LoVo (cell line): Measurements from ENCODE around the gene LAMP1.
"Not testable (repeated sequence)": the region's sequence is repeated elsewhere in the genome, so short reads cannot be mapped to it uniquely, and the experiment has no call there.

Experiments used
- DNase-seq: peaks from one replicate; pipeline ENCODE4 v3.0.0-alpha.2; 2016; ENCODE audit warnings: low spot score

The LAMP1 gene

GRCh38 chr13:113296823-113297369, at the start of gene LAMP1:
Gene LAMP1, plus strand, starts transcription at chr13:113297239. Its CDS starts 196 bp downstream, at chr13:113297435.
- DNase-seq: peak; percentile 94

DNA sequence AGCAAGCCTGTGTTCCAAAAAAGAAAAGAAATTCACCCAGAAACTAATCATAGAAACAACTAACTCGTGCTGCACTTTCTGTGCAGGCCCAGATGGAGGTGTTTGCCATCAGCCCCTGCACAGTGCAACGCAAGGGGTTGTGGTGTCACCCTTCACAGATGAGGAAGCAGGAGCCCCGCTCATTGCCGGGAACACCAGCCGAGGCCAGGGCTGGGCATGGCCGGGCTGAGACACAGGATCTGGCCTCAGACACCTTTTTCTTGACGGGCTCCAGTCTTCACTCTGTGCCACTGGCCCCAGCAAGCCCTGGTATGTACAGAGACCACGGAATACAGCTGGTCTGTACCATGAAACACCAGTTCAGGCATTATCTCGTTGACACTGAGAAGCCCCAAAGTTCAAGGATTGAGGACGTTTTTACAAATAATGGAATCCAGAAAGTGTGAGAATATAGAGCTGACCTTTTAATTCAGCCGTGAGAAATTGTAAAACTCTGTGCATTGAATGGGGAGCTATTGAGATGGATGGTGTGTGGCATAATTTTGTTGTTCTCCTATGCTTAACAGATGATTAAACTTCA, 44.4 kb upstream of the LAMP1 start:
- DNase-seq: no peak

DNA sequence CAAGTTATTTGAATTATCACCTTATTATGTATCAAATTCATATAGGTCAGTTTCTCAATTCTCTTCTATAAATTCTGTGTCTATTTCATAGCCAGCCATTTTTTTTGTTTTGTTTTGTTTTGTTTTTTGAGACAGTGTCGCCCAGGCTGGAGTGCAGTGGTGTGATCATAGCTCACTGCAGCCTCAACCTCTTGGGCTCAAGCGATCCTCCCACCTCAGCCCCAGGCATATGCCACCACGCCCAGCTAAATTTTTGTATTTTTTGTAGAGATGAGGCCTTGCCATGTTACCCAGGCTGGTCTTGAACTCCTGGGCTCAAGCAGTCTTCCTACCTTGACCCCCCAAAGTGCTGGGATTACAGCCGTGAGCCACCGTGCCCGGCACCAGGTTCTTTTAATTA, 39.1 kb upstream of the LAMP1 start:
- not testable (repeated sequence) for DNase-seq

- no peak for DNase-seq
These were observed 38.6 kb upstream of the LAMP1 start for GRCh38 chr13:113258321-113259054.

GRCh38 chr13:113260996-113261395, 36.0 kb upstream of the LAMP1 start:
- DNase-seq: no peak

DNA sequence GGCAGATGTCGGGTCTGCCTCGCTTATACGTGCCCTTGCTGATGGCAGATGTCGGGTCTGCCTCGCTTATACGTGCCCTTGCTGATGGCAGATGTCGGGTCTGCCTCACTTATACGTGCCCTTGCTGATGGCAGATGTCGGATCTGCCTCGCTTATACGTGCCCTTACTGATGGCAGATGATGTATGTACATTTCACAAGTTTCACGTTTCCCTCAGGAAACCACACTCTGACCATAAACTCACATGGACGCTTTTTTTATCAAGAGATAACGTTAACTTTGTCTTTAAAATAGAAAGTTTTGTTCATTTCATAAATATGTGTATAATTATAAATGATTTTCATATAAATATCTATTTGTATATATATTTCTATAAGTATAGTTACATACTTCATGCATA, 34.0 kb upstream of the LAMP1 start:
- not testable (repeated sequence) for DNase-seq

DNA sequence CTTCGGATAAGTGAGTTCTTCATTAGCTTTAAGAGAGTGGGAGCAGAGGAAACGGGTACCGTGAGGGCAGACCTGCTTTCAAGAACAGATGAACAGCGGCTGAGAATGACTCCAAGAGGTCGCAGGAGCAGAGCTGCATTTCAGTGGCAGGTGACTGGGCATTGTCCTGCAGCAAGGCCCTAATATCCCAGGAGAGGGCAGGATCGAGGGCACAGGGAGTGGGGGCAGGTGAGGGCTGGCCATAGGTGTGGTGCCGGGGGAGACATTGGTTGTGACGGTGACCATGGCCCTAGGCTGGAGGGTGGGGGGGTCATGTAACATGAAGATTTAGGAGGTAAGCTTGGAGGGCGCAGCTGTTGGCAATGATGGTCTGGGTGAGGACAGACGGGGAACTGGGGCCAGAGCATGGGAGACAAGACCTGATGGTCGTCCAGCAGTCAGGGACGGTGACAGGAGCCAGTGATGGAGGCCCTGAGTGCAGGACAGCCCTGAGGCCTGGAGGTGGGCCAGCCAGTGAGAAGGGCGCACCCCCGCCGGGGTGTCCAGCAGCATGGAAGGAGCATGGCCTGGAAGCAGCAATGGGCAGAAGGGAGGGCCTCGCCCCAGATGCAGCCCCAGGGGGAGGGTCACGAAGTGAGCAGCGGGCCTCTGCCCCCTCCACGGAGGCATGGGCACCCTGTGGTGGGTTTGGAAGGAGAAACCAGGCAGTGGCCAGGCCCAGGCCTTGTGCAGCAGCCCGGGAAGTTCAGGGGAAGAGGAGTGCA, 29.2 kb upstream of the LAMP1 start:
- no peak for DNase-seq

DNA sequence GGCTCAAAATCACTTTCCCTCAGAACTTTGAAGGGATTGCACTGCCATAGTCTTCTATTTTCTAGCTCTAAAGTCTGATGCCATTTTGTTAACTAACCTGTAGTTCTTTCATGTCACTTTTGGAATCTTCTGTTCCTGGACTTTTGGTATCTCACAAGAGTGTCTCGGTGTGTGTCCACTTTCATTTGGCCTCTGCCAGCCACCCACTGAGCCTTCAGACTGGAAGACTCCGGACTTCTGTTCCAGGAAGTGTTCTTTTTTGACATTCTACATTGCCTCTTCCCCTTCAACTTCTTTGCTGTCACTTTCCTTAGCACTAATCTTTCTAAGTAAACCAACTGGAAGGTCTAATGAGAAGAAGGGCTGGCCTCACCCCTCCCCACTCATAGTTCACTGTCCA, 25.0 kb upstream of the LAMP1 start:
- DNase-seq: no peak

- no peak for DNase-seq
These were observed 24.3 kb upstream of the LAMP1 start for GRCh38 chr13:113272701-113273181.

DNA sequence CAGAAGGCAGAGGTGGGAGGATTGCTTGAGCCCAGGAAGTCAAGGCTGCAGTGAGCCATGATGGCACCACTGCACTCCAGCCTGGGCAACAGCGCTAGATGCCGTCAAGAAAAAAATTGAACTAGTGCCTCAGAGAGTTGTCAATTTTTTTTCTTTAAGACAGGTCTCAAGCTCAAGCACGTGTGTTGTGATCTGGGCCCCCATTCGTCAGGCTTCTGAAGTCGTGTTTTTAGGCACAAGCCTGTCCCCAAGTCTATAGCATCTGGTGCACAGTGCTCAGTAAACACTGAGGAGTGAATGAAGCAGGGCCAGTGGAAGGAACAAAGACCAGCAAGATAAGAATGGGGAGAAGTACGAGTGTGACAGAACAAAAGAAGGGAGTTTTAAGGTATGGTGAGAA, 23.7 kb upstream of the LAMP1 start:
- DNase-seq: no peak

DNA sequence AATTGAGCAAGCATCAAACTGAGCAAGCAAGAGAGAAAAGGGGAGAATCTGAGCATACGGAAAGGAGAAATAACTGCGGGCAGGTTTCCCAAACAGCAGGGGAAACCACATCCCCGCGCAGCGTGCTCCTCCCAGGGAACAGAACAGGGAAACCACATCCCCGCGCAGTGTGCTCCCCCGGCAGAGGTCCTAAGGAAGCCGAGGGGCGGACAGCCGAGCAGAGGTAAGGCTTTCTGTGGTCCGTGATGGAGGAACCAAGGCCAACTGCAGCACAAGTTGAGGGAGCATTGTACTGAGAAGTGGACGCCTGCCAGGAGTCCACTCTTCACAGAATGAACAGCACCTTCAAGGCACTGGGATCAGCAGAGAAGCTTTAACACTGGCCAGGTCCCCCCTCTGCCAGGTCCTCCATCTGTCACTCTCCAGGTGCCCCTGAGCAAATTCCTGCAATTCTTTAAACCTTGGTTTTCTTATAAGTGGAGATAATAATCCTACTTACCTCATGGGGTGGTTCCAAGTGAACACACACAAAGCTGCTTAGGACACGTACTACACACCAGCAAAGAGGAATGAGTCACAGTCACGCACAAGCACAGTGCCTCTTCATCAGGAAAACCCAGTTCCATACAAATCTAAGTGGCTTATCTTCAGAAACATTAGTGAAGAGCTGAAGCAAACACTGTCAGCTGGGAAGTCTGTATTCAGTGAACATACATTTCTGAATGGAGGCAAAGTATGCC, 23.0 kb upstream of the LAMP1 start:
- DNase-seq: no peak

- no peak for DNase-seq
These were observed 22.3 kb upstream of the LAMP1 start for GRCh38 chr13:113274721-113275120.

DNA sequence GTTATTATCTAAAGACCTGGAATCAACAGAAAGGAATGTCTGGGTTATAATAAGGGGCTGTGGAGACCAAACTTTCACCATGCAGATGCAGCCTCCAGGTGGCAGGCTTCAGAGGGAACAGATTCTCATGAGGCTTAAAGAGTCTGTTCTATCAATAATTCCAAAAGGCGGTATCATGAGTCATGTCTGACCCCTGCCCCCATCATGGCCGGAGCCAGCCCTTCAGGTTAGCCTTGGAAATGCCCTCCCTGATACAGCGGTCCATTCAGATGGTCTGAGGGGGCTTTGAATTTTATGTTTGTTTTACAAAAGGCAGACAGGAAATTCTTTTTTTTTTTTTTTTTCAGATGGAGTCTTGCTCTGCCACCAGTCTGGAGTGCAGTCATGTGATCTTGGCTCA, 21.7 kb upstream of the LAMP1 start:
- peak; percentile 48 for DNase-seq

GRCh38 chr13:113280126-113280525, 16.9 kb upstream of the LAMP1 start:
- no peak for DNase-seq

DNA sequence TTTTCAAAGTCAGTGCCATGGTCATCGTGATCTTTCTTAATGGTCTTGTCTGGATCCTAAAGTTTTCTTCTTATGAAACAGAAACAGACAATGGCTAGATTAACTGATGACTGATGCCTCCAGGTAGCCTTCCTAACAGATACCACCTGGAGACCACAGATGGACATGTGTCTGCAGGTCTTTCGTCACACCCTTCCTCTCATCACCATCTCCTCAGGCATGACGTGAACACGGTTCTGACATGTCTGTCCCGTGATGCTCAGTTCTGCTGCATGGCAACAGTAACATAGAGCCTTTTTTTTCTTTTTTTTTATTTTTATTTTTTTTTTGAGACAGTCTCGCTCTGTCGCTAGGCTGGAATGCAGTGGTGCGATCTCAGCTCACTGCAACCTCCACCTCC, 13.1 kb upstream of the LAMP1 start:
- no peak for DNase-seq

- no peak for DNase-seq
These were observed 8.2 kb upstream of the LAMP1 start for GRCh38 chr13:113288880-113289279.

DNA sequence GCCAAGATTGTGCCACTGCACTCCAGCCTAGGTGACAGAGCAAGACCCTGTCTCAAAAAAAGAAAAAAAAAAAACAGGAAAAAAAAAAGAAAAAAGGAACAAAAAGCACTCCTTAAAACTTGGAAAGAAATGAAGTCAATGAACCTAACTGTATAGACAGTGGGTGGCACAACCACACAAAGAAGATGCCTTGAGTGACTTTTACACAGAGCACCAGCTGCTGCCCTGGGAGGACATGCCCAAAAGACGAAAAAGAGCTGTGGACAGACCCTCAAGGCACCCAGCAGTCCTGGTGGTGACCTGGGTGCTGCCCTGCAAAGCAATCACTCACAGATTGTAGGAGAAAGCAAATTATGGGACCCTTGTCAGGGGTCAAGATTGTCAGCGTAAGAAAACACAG, 5.9 kb upstream of the LAMP1 start:
- no peak for DNase-seq

DNA sequence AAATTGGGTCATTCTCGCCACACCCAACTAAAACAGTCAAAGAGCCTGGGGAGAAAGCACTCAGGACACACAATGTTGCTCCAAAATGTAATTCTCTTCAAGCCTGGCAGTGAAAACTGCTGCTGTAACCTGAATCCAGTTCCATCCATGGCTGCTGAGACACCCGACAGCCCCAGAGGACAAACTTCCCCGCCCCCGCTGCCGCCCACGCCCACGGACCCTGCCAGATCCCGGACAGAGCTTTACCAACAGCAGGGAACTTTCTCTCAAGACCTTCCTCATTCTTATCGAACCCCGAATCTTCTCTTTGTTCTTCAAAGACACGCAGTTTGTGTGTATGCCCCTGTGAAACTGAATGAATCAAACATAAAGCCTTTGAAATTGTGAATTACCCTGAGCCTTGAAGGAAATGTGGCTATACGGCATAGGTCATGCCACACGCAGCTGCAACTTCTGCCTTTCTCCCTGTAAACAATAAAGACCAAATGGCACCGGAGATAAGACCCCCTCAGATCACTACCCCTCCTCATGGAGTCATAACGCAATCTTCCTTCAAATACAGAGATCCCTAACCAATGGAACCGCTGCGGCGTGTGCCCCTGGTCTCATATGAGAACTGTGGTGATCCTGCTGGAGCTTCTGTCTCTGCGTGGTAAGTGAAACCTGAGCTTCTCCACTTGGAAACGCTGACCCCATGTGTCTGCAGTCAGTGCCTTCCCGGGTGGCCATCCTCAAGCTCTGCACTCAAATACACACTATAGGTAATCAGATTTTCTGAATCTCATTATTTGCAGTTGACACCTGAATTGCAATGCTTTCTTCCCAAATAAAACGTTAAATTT, 4.8 kb upstream of the LAMP1 start:
- DNase-seq: no peak

DNA sequence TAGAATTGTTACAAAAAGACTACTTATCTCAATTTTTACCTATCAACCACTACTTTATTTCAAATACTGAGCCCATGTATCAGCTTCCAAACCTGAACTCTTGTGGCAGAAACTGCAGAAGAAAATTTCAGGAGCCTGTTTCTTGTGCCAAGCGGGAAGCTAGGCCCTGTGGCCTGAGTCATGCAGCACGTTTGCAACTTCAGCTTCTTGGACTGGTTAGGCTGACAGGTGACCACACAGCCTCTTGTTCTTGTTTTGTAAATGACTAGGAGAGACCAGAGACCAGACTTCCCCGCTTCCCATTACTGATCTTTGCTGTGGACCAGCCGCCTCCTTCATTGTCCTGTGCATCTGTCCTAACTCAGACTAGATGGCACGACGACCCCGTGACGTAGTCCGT, 3.4 kb upstream of the LAMP1 start:
- no peak for DNase-seq

DNA sequence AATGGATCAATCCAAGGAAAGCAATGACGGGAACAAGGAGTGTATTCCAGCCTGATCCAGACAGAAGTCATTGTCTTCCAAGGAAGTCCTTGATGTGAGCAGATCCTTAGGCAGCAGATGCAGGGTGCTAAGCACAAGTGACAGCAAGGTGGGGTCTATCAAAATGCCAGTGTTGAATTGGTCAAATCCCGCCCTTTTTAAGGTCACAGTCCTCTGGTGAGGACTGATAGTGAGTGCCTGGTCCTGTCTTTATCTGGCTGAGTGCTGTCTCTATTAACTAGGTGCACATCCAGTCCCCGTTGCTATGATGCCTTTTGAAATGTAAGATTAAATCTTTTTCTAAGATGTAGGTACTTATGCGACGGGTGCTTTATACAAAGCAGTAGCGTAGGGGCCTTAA, 1.3 kb upstream of the LAMP1 start:
- DNase-seq: no peak

- DNase-seq: no peak
These were observed 467 bp downstream of the LAMP1 start for GRCh38 chr13:113297370-113298042.
